GM19238 (cell line): ENCODE data around the gene CCDC190.
"Not testable (repeated sequence)": the region's sequence is repeated elsewhere in the genome, so short reads cannot be mapped to it uniquely, and the experiment has no call there.

Experiments used
- DNase-seq: peaks from one replicate; pipeline ENCODE4 v3.0.0; 2011; ENCODE audit warnings: low spot score; ENCODE audit not compliant: insufficient read length

Gene CCDC190

GRCh38 chr1:162878000-162878596 is 17.1 kb upstream of the CCDC190 start:
- no peak for DNase-seq

- DNase-seq = no peak
Measured at GRCh38 chr1:162877412-162877811, 16.4 kb upstream of the CCDC190 start.

- DNase-seq = no peak
Measured at GRCh38 chr1:162876751-162877150, 15.8 kb upstream of the CCDC190 start.

GRCh38 chr1:162873671-162874666 is 13.0 kb upstream of the CCDC190 start:
- no peak for DNase-seq

- no peak for DNase-seq
Measured at GRCh38 chr1:162872981-162873380, 12.0 kb upstream of the CCDC190 start.

GRCh38 chr1:162871417-162871816 is 10.4 kb upstream of the CCDC190 start:
- not testable (repeated sequence) for DNase-seq

- DNase-seq = no peak
Measured at GRCh38 chr1:162868972-162869371, 8.0 kb upstream of the CCDC190 start.

- DNase-seq = no peak
Measured at GRCh38 chr1:162861625-162862024, 650 bp upstream of the CCDC190 start.

- DNase-seq = no peak
Measured at GRCh38 chr1:162859191-162859590, 1.8 kb downstream of the CCDC190 start.

GRCh38 chr1:162857850-162858249 is 3.1 kb downstream of the CCDC190 start:
- DNase-seq = no peak

GRCh38 chr1:162856260-162856659 is 4.7 kb downstream of the CCDC190 start:
- DNase-seq = no peak

- no peak for DNase-seq
Measured at GRCh38 chr1:162855461-162856150, 5.4 kb downstream of the CCDC190 start.

GRCh38 chr1:162854245-162854882 is 6.6 kb downstream of the CCDC190 start:
- peak; percentile 19 for DNase-seq

- DNase-seq = no peak
Measured at GRCh38 chr1:162851341-162851740, 9.6 kb downstream of the CCDC190 start.

- DNase-seq = no peak
Measured at GRCh38 chr1:162849711-162850110, 11.3 kb downstream of the CCDC190 start.

- peak; percentile 27 for DNase-seq
Measured at GRCh38 chr1:162847839-162848453, 13.0 kb downstream of the CCDC190 start.

- DNase-seq = no peak
Measured at GRCh38 chr1:162846256-162847212, 14.4 kb downstream of the CCDC190 start.

- DNase-seq = no peak
Measured at GRCh38 chr1:162844153-162844552, 16.8 kb downstream of the CCDC190 start.

- no peak for DNase-seq
Measured at GRCh38 chr1:162840250-162840839, 20.6 kb downstream of the CCDC190 start.
